Endothelial cell of umbilical vein (primary cell): Measurements from ENCODE around the gene RABL2A. TPM values are rescaled to one million over a fixed set of nuclear protein-coding genes. Genes with fewer than 3 reads are reported as not detected.

Source experiments
- BruUV-seq: library from RNA; stranded (reverse); fragments of 400-500 nt; replicated peaks from 2 replicates; lab custom pipeline; 2021; lab: Mats Ljungman, UMichigan
- CTCF ChIA-PET: fragments of 300-600, 350-600 bp; sonication (Branson Sonifier 250); formaldehyde crosslinking; loops from one replicate; lab custom pipeline; 2021; ENCODE audit warnings: antibody characterized with exemption, inconsistent platforms; lab: Charles Lee
- POLR2A ChIA-PET: fragments of 300-600, 350-600 bp; sonication (Branson Sonifier 250); formaldehyde crosslinking; loops from one replicate; lab custom pipeline; 2021; ENCODE audit warnings: antibody characterized with exemption, inconsistent platforms; lab: Charles Lee
- DNase-seq: peaks from one replicate; pipeline ENCODE4 v3.0.0-alpha.2; 2011; ENCODE audit warnings: low read depth, low spot score
- FAIRE-seq: peaks from 2 replicates; lab custom pipeline; 2011; peaks lifted over from hg19 to GRCh38; lab: Jason Lieb, UNC
- H2AFZ ChIP-seq: 2 replicates; pipeline ENCODE4 v1.6.0; 2012; ENCODE audit warnings: low read depth, low read length, control low read depth, inconsistent platforms
- H3K27ac ChIP-seq: 2 replicates; pipeline ENCODE4 v1.5.1; 2011; ENCODE audit warnings: low read depth, mild to moderate bottlenecking, control low read depth, low read length, moderate library complexity; ENCODE audit not compliant: insufficient read depth
- H3K27me3 ChIP-seq, 2 experiments: 2 replicates each; pipeline versions ENCODE4 v1.6.0 to v1.6.1; 2011; ENCODE audit warnings: low read length in 2 of 2, mixed read lengths in 1 of 2; ENCODE audit not compliant: control insufficient read depth in 2 of 2, insufficient read depth in 2 of 2
- H3K36me3 ChIP-seq, 2 experiments: 2 replicates in 1 of 2; 3 replicates in 1 of 2; pipeline ENCODE4 v1.5.1; 2011; ENCODE audit warnings: low read length in 2 of 2, mild to moderate bottlenecking in 1 of 2, moderate library complexity in 1 of 2; ENCODE audit not compliant: control insufficient read depth in 2 of 2, insufficient read depth in 2 of 2; ENCODE audit errors: extremely low read depth in 1 of 2
- H3K4me1 ChIP-seq: 3 replicates; pipeline ENCODE4 v1.5.1; 2011; ENCODE audit warnings: mild to moderate bottlenecking, low read length; ENCODE audit not compliant: control insufficient read depth, insufficient read depth; ENCODE audit errors: extremely low read depth
- H3K4me2 ChIP-seq: 2 replicates; pipeline ENCODE4 v1.6.1; 2011; ENCODE audit warnings: low read length, control low read depth, mixed read lengths; ENCODE audit not compliant: insufficient read depth
- H3K4me3 ChIP-seq, 3 experiments: fragments of 200-600 bp in 1 of 3; sonication (generic), shearing (Covaris generic) in 1 of 3; replicated peaks in 1 of 3; 2 replicates each; pipeline ENCODE4 v1.5.1; 2011 to 2016; ENCODE audit warnings: control low read depth in 3 of 3, low read length in 3 of 3, mild to moderate bottlenecking in 2 of 3, inconsistent platforms in 1 of 3, low read depth in 1 of 3, moderate library complexity in 1 of 3; ENCODE audit not compliant: insufficient read depth in 1 of 3
- H3K79me2 ChIP-seq: 2 replicates; pipeline ENCODE4 v1.6.0; 2012; ENCODE audit warnings: low read length, inconsistent platforms; ENCODE audit not compliant: control insufficient read depth, insufficient read depth
- H3K9ac ChIP-seq: replicated peaks from 2 replicates; pipeline ENCODE3; 2011; ENCODE audit warnings: low read length, control low read depth; ENCODE audit not compliant: insufficient read depth; ENCODE audit errors: extremely low read depth
- H3K9me1 ChIP-seq: replicated peaks from 3 replicates; pipeline ENCODE4 v1.6.0; 2011; ENCODE audit warnings: mild to moderate bottlenecking, low read length; ENCODE audit not compliant: control insufficient read depth, insufficient read depth; ENCODE audit errors: extremely low read depth
- H3K9me3 ChIP-seq: replicated peaks from 2 replicates; pipeline ENCODE4 v1.5.1; 2012; ENCODE audit warnings: low read length, inconsistent platforms; ENCODE audit not compliant: control insufficient read depth, insufficient read depth
- H4K20me1 ChIP-seq: replicated peaks from 2 replicates; pipeline ENCODE3; 2011; ENCODE audit warnings: mild to moderate bottlenecking, low read length; ENCODE audit not compliant: control insufficient read depth, insufficient read depth; ENCODE audit errors: extremely low read depth
- EZH2 ChIP-seq: IDR thresholded peaks from 2 replicates; pipeline ENCODE4 v1.6.1; 2012; ENCODE audit warnings: borderline replicate concordance, low read depth, mild to moderate bottlenecking, moderate library complexity, low read length, inconsistent platforms; ENCODE audit not compliant: severe bottlenecking
- FOS ChIP-seq: IDR thresholded peaks from 2 replicates; pipeline ENCODE4 v1.6.1; 2011; ENCODE audit warnings: mild to moderate bottlenecking, low read length, moderate library complexity, borderline replicate concordance; ENCODE audit not compliant: insufficient read depth
- GATA2 ChIP-seq: IDR thresholded peaks from 2 replicates; pipeline ENCODE4 v1.7.0; 2011; ENCODE audit warnings: low read depth, mild to moderate bottlenecking, moderate library complexity, mixed read lengths, low read length; ENCODE audit not compliant: insufficient read length, insufficient read depth
- JUN ChIP-seq: IDR thresholded peaks from 2 replicates; pipeline ENCODE4 v1.6.1; 2011; ENCODE audit warnings: borderline replicate concordance, low read depth; ENCODE audit not compliant: insufficient read length, insufficient read depth
- MYC ChIP-seq: IDR thresholded peaks from one replicate; pipeline ENCODE4 v1.6.1; 2011; ENCODE audit warnings: mild to moderate bottlenecking, low read depth, low read length
- POLR2A ChIP-seq: IDR thresholded peaks from 2 replicates; pipeline ENCODE4 v1.6.1; 2012; ENCODE audit warnings: low read depth, mild to moderate bottlenecking, control low read depth, low read length
- POLR2AphosphoS5 ChIP-seq: IDR thresholded peaks from 2 replicates; pipeline ENCODE4 v1.6.1; 2012; ENCODE audit warnings: low read depth, mild to moderate bottlenecking, control low read depth, low read length, moderate library complexity; ENCODE audit not compliant: insufficient read depth
- dilution Hi-C: fragments of 300-500 bp; cut with MboI; formaldehyde crosslinking; loops from one replicate; pipeline ENCODE4 v1.15.0; 2019; ENCODE audit warnings: low sequenced_read_pairs; ENCODE audit not compliant: extremely low pct_ligation_motif_present
- intact Hi-C: fragments of 100-400 bp; cut with micrococcal nuclease; formaldehyde crosslinking; loops from one replicate; pipeline ENCODE4 v1.10.0; 2022
- polyA plus RNA-seq, 4 experiments: library from polyadenylated mRNA; depleted of rRNA in 3 of 4; stranded (reverse) in 3 of 4; unstranded in 1 of 4; fragments of >200 nt; gene quantifications; 2 replicates each; pipeline versions ENCODE4 v1.2.1 to v1.2.3, GENCODE V29; 2011 to 2012; ENCODE audit warnings: missing spikeins in 1 of 4
- total RNA-seq: library from RNA; stranded (reverse); gene quantifications from 2 replicates; pipeline ENCODE4 v1.2.3, GENCODE V29; 2021
- TF ChIP-seq, protein P1 (sequence below): IDR thresholded peaks from 2 replicates; pipeline ENCODE4 v1.6.1; 2011; ENCODE audit not compliant: insufficient read depth, insufficient read length
- TF ChIP-seq, protein P2 (sequence below), 2 donors: IDR thresholded peaks; 1 replicate in 1 of 2; 2 replicates in 1 of 2; pipeline ENCODE4 v1.5.1; 2011; ENCODE audit warnings: low read length in 2 of 2, mild to moderate bottlenecking in 2 of 2, moderate library complexity in 2 of 2, control low read depth in 1 of 2, inconsistent platforms in 1 of 2, low read depth in 1 of 2; ENCODE audit not compliant: insufficient read depth in 1 of 2; ENCODE audit errors: extremely low read depth in 1 of 2

RABL2A gene
- total and polyA plus RNA-seq, 2 donors (not counting 3 experiments of a cell fraction or from before 2014, with no cell fraction given), result 9.4 to 10.8 TPM

DNA sequence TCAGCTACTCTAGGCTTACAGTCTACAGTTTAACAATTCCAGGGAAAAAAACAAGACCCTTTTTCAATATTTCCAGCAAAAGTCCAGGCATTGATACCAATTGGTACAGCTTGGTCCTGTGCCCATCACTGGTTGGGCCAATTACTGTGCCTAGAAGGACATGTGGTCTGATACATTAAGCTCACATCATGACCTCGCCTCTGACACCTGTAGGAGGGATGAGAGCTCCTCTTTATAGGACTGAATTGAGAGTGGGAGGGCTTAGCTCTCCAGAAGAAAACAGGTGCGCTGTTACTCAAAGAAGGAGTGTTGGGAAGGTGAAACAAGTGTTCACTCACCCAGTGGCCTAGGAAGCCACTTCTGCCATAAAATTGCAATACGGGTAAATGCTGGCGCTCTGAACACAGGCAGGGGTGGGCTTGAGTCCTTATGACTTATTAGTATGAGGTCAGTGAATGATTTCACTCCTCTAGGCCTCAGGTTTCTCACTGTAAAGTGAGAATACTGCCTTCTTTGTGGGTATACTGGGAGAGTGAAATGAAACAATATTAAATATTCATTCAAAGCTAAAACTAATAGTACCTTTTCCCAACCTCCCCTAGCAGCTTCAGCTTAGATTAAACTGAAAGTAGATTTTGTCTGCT is 49.7 kb downstream of the RABL2A start:
- Histone ChIP-seq H2AFZ (no peak overlapping the region), H3K9me1 (no peaks in the 10 kb centered on the region), H3K4me3 (no peak overlapping the region), H3K9me3 (no peaks in the 10 kb centered on the region), H3K79me2 (no peaks in the 10 kb centered on the region), H3K27me3 (peaks cover 2% of the 10 kb centered on the region in 2 experiments), H3K36me3 (no peaks in the 10 kb centered on the region), H3K27ac (no peak overlapping the region), H3K9ac (no peak overlapping the region), H4K20me1 (no peaks in the 10 kb centered on the region), H3K4me1 (no peaks in the 10 kb centered on the region), H3K4me2 (no peak overlapping the region)
- no peak for DNase-seq
- BruUV-seq, result no TSS peak
- dilution Hi-C loops, result no loop called here
- TF ChIP-seq EZH2, result no peak
- no peak for TF ChIP-seq GATA2
- TF ChIP-seq JUN, result no peak
- TF ChIP-seq POLR2AphosphoS5, result no peak
- TF ChIP-seq, protein P1, sequence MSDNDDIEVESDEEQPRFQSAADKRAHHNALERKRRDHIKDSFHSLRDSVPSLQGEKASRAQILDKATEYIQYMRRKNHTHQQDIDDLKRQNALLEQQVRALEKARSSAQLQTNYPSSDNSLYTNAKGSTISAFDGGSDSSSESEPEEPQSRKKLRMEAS, result no peak
- no peak for TF ChIP-seq FOS
- TF ChIP-seq POLR2A, result no peak
- TF ChIP-seq MYC, result no peak
- TF ChIP-seq, protein P2, sequence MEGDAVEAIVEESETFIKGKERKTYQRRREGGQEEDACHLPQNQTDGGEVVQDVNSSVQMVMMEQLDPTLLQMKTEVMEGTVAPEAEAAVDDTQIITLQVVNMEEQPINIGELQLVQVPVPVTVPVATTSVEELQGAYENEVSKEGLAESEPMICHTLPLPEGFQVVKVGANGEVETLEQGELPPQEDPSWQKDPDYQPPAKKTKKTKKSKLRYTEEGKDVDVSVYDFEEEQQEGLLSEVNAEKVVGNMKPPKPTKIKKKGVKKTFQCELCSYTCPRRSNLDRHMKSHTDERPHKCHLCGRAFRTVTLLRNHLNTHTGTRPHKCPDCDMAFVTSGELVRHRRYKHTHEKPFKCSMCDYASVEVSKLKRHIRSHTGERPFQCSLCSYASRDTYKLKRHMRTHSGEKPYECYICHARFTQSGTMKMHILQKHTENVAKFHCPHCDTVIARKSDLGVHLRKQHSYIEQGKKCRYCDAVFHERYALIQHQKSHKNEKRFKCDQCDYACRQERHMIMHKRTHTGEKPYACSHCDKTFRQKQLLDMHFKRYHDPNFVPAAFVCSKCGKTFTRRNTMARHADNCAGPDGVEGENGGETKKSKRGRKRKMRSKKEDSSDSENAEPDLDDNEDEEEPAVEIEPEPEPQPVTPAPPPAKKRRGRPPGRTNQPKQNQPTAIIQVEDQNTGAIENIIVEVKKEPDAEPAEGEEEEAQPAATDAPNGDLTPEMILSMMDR (IDR thresholded peaks at IDR 0.05; ENCODE audit: extremely low read depth in 1 of 2, insufficient read depth in 1 of 2, low read depth in 1 of 2, low read length in 2 of 2), result no peak
- intact Hi-C loops, result no loop called here
- FAIRE-seq, result no peak
- ChIA-PET CTCF (interaction anchor here (1.9 kb wide), 1 partner anchor 9 kb away, joined by 5 read pairs; no protein-coding TSS in a partner anchor), POLR2A (no interaction called here)
